Caco-2 (cell line): ENCODE data around the gene SFRP5. TPM values are rescaled to one million over a fixed set of nuclear protein-coding genes. Genes with fewer than 3 reads are reported as not detected.

Experiments
- BruUV-seq: library from RNA; stranded (reverse); fragments of 400-500 nt; replicated peaks from 2 replicates; lab custom pipeline; 2021; lab: Mats Ljungman, UMichigan
- CTCF ChIA-PET: fragments of 300-600 bp; sonication (Branson Sonifier 250); formaldehyde crosslinking; loops from one replicate; lab custom pipeline; 2022; ENCODE audit warnings: antibody characterized with exemption; lab: Charles Lee
- POLR2A ChIA-PET: fragments of 300-600 bp; sonication (Branson Sonifier 250); formaldehyde crosslinking; loops from one replicate; lab custom pipeline; 2022; ENCODE audit warnings: antibody characterized with exemption; lab: Charles Lee
- DNase-seq, 2 experiments: peaks; one replicate each; pipeline versions ENCODE4 v3.0.0 to v3.0.0-alpha.2; 2020 to 2022
- H3K27me3 ChIP-seq: replicated peaks from 2 replicates; pipeline ENCODE4 v1.6.0; 2011; ENCODE audit warnings: low read length; ENCODE audit not compliant: control insufficient read depth, insufficient read depth
- H3K36me3 ChIP-seq: 2 replicates; pipeline ENCODE4 v1.5.1; 2011; ENCODE audit warnings: low read length; ENCODE audit not compliant: control insufficient read depth, insufficient read depth
- H3K4me1 ChIP-seq: fragments of 250-450 bp; sonication (Bioruptor Pico); 2 replicates; pipeline ENCODE4 v1.5.1; 2020; ENCODE audit warnings: mild to moderate bottlenecking
- H3K4me3 ChIP-seq: 2 replicates; pipeline ENCODE4 v1.5.1; 2011; ENCODE audit warnings: low read depth, mild to moderate bottlenecking, control low read depth, low read length
- H3K9me3 ChIP-seq: fragments of 250-450 bp; sonication (Bioruptor Pico); 2 replicates; pipeline ENCODE4 v1.5.1; 2020; ENCODE audit warnings: mild to moderate bottlenecking, moderate library complexity
- H3K27ac Mint-ChIP-seq: one replicate; pipeline ENCODE4 v1.8.0; 2022; ENCODE audit warnings: mixed read lengths; ENCODE audit not compliant: unreplicated experiment
- H3K27me3 Mint-ChIP-seq: one replicate; pipeline ENCODE4 v1.8.0; 2022; ENCODE audit warnings: mixed read lengths; ENCODE audit not compliant: insufficient read depth, unreplicated experiment
- H3K36me3 Mint-ChIP-seq: one replicate; pipeline ENCODE4 v1.8.0; 2022; ENCODE audit warnings: mild to moderate bottlenecking, mixed read lengths; ENCODE audit not compliant: insufficient read depth, unreplicated experiment
- H3K4me1 Mint-ChIP-seq: one replicate; pipeline ENCODE4 v1.8.0; 2022; ENCODE audit warnings: low read depth, mixed read lengths; ENCODE audit not compliant: unreplicated experiment
- H3K4me3 Mint-ChIP-seq: one replicate; pipeline ENCODE4 v1.8.0; 2022; ENCODE audit warnings: mild to moderate bottlenecking, moderate library complexity, mixed read lengths; ENCODE audit not compliant: unreplicated experiment
- H3K9me3 Mint-ChIP-seq: one replicate; pipeline ENCODE4 v1.8.0; 2022; ENCODE audit warnings: mixed read lengths; ENCODE audit not compliant: unreplicated experiment
- CTCF ChIP-seq, 2 experiments: fragments of 200-600 bp in 1 of 2; IDR thresholded peaks; 1 replicate in 1 of 2; 2 replicates in 1 of 2; pipeline versions ENCODE4 v1.5.1 to v1.8.0; 2011 to 2022; ENCODE audit warnings: antibody characterized with exemption in 1 of 2, control low read depth in 1 of 2, inconsistent platforms in 1 of 2, low read depth in 1 of 2, low read length in 1 of 2, mild to moderate bottlenecking in 1 of 2, moderate library complexity in 1 of 2; ENCODE audit not compliant: insufficient read depth in 1 of 2, severe bottlenecking in 1 of 2, unreplicated experiment in 1 of 2
- intact Hi-C: fragments of 100-400 bp; cut with micrococcal nuclease; formaldehyde crosslinking; loops from one replicate; pipeline ENCODE4 v1.10.0; 2022; ENCODE audit not compliant: unreplicated experiment
- total RNA-seq: library from RNA; stranded (reverse); gene quantifications from 2 replicates; pipeline ENCODE4 v1.2.3, GENCODE V29; 2022

Gene SFRP5
- total RNA-seq, 1 experiment from 2014 or later = 1.1 TPM

GRCh38 chr10:97801422-97801821, 29.6 kb upstream of the SFRP5 start:
- CTCF ChIA-PET = interaction anchor here (0.7 kb wide), 1 partner anchor 20 kb away, joined by 3 read pairs; no protein-coding TSS in a partner anchor
- H3K9me3 Mint-ChIP-seq = peaks cover 11% of the 10 kb centered on the region

GRCh38 chr10:97800474-97800873, 28.7 kb upstream of the SFRP5 start:
- H3K27me3 ChIP-seq = no peaks in the 10 kb centered on the region
- CTCF ChIA-PET = no interaction called here
- no peak overlapping the region for H3K4me3 ChIP-seq
- Mint-ChIP-seq H3K27me3 (no peaks in the 10 kb centered on the region), H3K4me1 (no peaks in the 10 kb centered on the region), H3K36me3 (no peaks in the 10 kb centered on the region), H3K9me3 (peaks cover 11% of the 10 kb centered on the region), H3K4me3 (no peak overlapping the region), H3K27ac (no peak overlapping the region)
- no TSS peak for BruUV-seq
- intact Hi-C loops = no loop called here
- H3K4me1 ChIP-seq = no peaks in the 10 kb centered on the region
- DNase-seq = no peak
- H3K9me3 ChIP-seq = peaks cover 7% of the 10 kb centered on the region
- no peaks in the 10 kb centered on the region for H3K36me3 ChIP-seq
- no peak for TF ChIP-seq CTCF (IDR thresholded peaks at IDR 0.05; ENCODE audit: insufficient read depth in 1 of 2, low read depth in 1 of 2, low read length in 1 of 2, severe bottlenecking in 1 of 2, unreplicated experiment in 1 of 2)
- POLR2A ChIA-PET = no interaction called here

More at GRCh38 chr10:97801422-97801821, 29.6 kb upstream of the SFRP5 start:
- Histone ChIP-seq H3K4me1 (no peaks in the 10 kb centered on the region), H3K36me3 (no peaks in the 10 kb centered on the region), H3K4me3 (no peak overlapping the region), H3K27me3 (no peaks in the 10 kb centered on the region), H3K9me3 (peaks cover 7% of the 10 kb centered on the region)
- POLR2A ChIA-PET = no interaction called here
- TF ChIP-seq CTCF (IDR thresholded peaks at IDR 0.05; ENCODE audit: insufficient read depth in 1 of 2, low read depth in 1 of 2, low read length in 1 of 2, severe bottlenecking in 1 of 2, unreplicated experiment in 1 of 2) = no peak
- no peak overlapping the region for H3K4me3 Mint-ChIP-seq
- no peak for DNase-seq
- no peaks in the 10 kb centered on the region for H3K27me3 Mint-ChIP-seq
- BruUV-seq = no TSS peak
- no peaks in the 10 kb centered on the region for H3K36me3 Mint-ChIP-seq
- intact Hi-C loops = no loop called here
- H3K4me1 Mint-ChIP-seq = no peaks in the 10 kb centered on the region
- no peak overlapping the region for H3K27ac Mint-ChIP-seq

GRCh38 chr10:97798958-97799610, 27.3 kb upstream of the SFRP5 start:
- Histone ChIP-seq H3K4me1 (no peaks in the 10 kb centered on the region), H3K4me3 (no peak overlapping the region), H3K36me3 (no peaks in the 10 kb centered on the region), H3K9me3 (peaks cover 7% of the 10 kb centered on the region), H3K27me3 (no peaks in the 10 kb centered on the region)
- Mint-ChIP-seq H3K4me3 (no peak overlapping the region), H3K27me3 (no peaks in the 10 kb centered on the region), H3K27ac (no peak overlapping the region), H3K9me3 (peaks cover 11% of the 10 kb centered on the region), H3K36me3 (no peaks in the 10 kb centered on the region), H3K4me1 (no peaks in the 10 kb centered on the region)
- no peak for DNase-seq
- no peak for TF ChIP-seq CTCF (IDR thresholded peaks at IDR 0.05; ENCODE audit: insufficient read depth in 1 of 2, low read depth in 1 of 2, low read length in 1 of 2, severe bottlenecking in 1 of 2, unreplicated experiment in 1 of 2)
- intact Hi-C loops = no loop called here
- CTCF ChIA-PET = interaction anchor here (0.5 kb wide), 1 partner anchor 10 kb away, joined by 6 read pairs; no protein-coding TSS in a partner anchor
- POLR2A ChIA-PET = interaction anchor here (0.5 kb wide), 1 partner anchor 9 kb away, joined by 3 read pairs; no protein-coding TSS in a partner anchor
- BruUV-seq = no TSS peak
